MCF 10A (cell line): ENCODE results near the gene CDC14C. TPM values are rescaled to one million over a fixed set of nuclear protein-coding genes. Genes with fewer than 3 reads are reported as not detected.

Source experiments
- BruUV-seq: library from RNA; stranded (reverse); fragments of 400-500 nt; replicated peaks from 2 replicates; lab custom pipeline; 2021; lab: Mats Ljungman, UMichigan
- CTCF ChIA-PET: fragments of 300-600 bp; sonication (Branson Sonifier 250); formaldehyde crosslinking; extraction: SDS; loops from one replicate; lab custom pipeline; 2021; ENCODE audit warnings: antibody characterized with exemption, inconsistent platforms; lab: Yijun Ruan, JAX
- POLR2A ChIA-PET: fragments of 300-600, 350-650 bp; sonication (Branson Sonifier 250); formaldehyde crosslinking; extraction: SDS; loops from one replicate; lab custom pipeline; 2020; ENCODE audit warnings: antibody characterized with exemption, inconsistent platforms; lab: Yijun Ruan, JAX
- DNase-seq: peaks from one replicate; pipeline ENCODE4 v3.0.0-alpha.2; 2018; ENCODE audit not compliant: unreplicated experiment
- H3K27ac Mint-ChIP-seq: one replicate; pipeline ENCODE4 v1.8.0; 2022; ENCODE audit warnings: mild to moderate bottlenecking, low read depth, mixed read lengths; ENCODE audit not compliant: unreplicated experiment
- H3K27me3 Mint-ChIP-seq: one replicate; pipeline ENCODE4 v1.8.0; 2022; ENCODE audit warnings: mixed read lengths; ENCODE audit not compliant: insufficient read depth, unreplicated experiment
- H3K36me3 Mint-ChIP-seq: one replicate; pipeline ENCODE4 v1.8.0; 2022; ENCODE audit warnings: mild to moderate bottlenecking, moderate library complexity, mixed read lengths; ENCODE audit not compliant: insufficient read depth, unreplicated experiment
- H3K4me1 Mint-ChIP-seq: one replicate; pipeline ENCODE4 v1.8.0; 2022; ENCODE audit warnings: mixed read lengths; ENCODE audit not compliant: insufficient read depth, unreplicated experiment
- H3K4me3 Mint-ChIP-seq: one replicate; pipeline ENCODE4 v1.8.0; 2022; ENCODE audit warnings: mild to moderate bottlenecking, moderate library complexity, mixed read lengths; ENCODE audit not compliant: unreplicated experiment
- H3K9me3 Mint-ChIP-seq: one replicate; pipeline ENCODE4 v1.8.0; 2022; ENCODE audit warnings: mixed read lengths; ENCODE audit not compliant: unreplicated experiment
- CTCF ChIP-seq: fragments of 200-600 bp; IDR thresholded peaks from one replicate; pipeline ENCODE4 v1.8.0; 2022; ENCODE audit warnings: antibody characterized with exemption, mild to moderate bottlenecking; ENCODE audit not compliant: unreplicated experiment
- intact Hi-C: fragments of 100-400 bp; cut with micrococcal nuclease; formaldehyde crosslinking; loops from 2 replicates; pipeline ENCODE4 v1.14.1; 2022
- total RNA-seq: library from RNA; stranded (reverse); gene quantifications from 2 replicates; pipeline ENCODE4 v1.2.3, GENCODE V29; 2022

Gene CDC14C
- total RNA-seq, 1 experiment from 2014 or later = not detected

- H3K27ac Mint-ChIP-seq = no peak overlapping the region
- CTCF ChIA-PET = no interaction called here
- no peak for DNase-seq
- H3K36me3 Mint-ChIP-seq = no peaks in the 10 kb centered on the region
- intact Hi-C loops = no loop called here
- H3K4me1 Mint-ChIP-seq = no peaks in the 10 kb centered on the region
- H3K4me3 Mint-ChIP-seq = no peak overlapping the region
- POLR2A ChIA-PET = no interaction called here
- H3K27me3 Mint-ChIP-seq = peaks cover 91% of the 10 kb centered on the region
- no peaks in the 10 kb centered on the region for H3K9me3 Mint-ChIP-seq
- no peak for TF ChIP-seq CTCF
- BruUV-seq = no TSS peak
Measured at GRCh38 chr7:48976253-48976652, 51.9 kb downstream of the CDC14C start.

DNA sequence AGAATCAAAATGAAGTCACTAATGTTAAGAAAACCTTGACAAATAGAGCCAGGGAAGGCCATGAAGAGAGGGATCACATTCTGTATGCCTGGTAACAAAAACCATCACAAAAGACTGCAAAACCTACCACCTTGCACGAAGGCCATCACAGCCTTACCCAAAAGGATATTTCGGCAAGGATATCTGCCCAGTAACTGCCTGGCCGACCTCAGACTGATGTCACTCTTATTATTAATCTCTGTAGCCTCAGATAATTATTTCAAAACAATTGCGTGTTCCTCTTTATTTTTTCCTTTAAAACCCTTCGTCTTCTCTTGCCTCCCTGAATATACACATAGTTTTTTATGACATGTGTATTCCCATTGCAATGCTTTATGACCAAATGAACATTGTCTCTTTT, 52.5 kb downstream of the CDC14C start:
- Mint-ChIP-seq H3K4me3 (no peak overlapping the region), H3K9me3 (no peaks in the 10 kb centered on the region), H3K36me3 (no peaks in the 10 kb centered on the region), H3K4me1 (no peaks in the 10 kb centered on the region), H3K27me3 (peaks cover 91% of the 10 kb centered on the region), H3K27ac (no peak overlapping the region)
- intact Hi-C loops = no loop called here
- BruUV-seq = no TSS peak
- no peak for TF ChIP-seq CTCF
- no peak for DNase-seq
- ChIA-PET CTCF (no interaction called here), POLR2A (no interaction called here)
